B cell (primary cell): ENCODE results near the gene YY1. TPM values are rescaled to one million over a fixed set of nuclear protein-coding genes. Genes with fewer than 3 reads are reported as not detected.
"Not testable (repeated sequence)": the region's sequence is repeated elsewhere in the genome, so short reads cannot be mapped to it uniquely, and the experiment has no call there.

Source experiments
- ATAC-seq: fragments of 200-7000 bp; cut with Tn5 transposase; one replicate; pipeline ENCODE4 v1.10.0; 2021; ENCODE audit warnings: low read depth, mild to moderate bottlenecking, moderate number of reproducible peaks, moderate library complexity
- CTCF ChIA-PET: fragments of 350-600 bp; sonication (Branson Sonifier 250); formaldehyde crosslinking; loops from one replicate; lab custom pipeline; 2021; ENCODE audit warnings: antibody characterized with exemption, inconsistent platforms; lab: Charles Lee
- POLR2A ChIA-PET: fragments of 350-600 bp; sonication (Branson Sonifier 250); formaldehyde crosslinking; loops from one replicate; lab custom pipeline; 2021; ENCODE audit warnings: antibody characterized with exemption; lab: Charles Lee
- DNase-seq: peaks from one replicate; pipeline ENCODE4 v3.0.0; 2013
- H2AFZ ChIP-seq: 2 replicates; pipeline ENCODE4 v1.6.1; 2012; ENCODE audit warnings: mild to moderate bottlenecking, low read depth, low read length; ENCODE audit not compliant: insufficient read depth, poor library complexity, severe bottlenecking
- H3K27ac ChIP-seq, 2 donors: 1 replicate in 1 of 2; 2 replicates in 1 of 2; pipeline ENCODE4 v1.5.1; 2012 to 2013; ENCODE audit warnings: low read length in 2 of 2, mild to moderate bottlenecking in 2 of 2, moderate library complexity in 1 of 2
- H3K27me3 ChIP-seq, 4 experiments: fragments of 200-600 bp in 1 of 4; sonication (generic) in 1 of 4; replicated peaks in 1 of 4; 1 replicate in 2 of 4; 2 replicates in 2 of 4; pipeline versions ENCODE4 v1.6.1 to v1.7.0; 2013 to 2016; ENCODE audit warnings: low read length in 3 of 4, mild to moderate bottlenecking in 2 of 4, mixed read lengths in 1 of 4, moderate library complexity in 1 of 4; ENCODE audit not compliant: insufficient read depth in 4 of 4, control insufficient read depth in 3 of 4; ENCODE audit errors: control extremely low read depth in 1 of 4
- H3K36me3 ChIP-seq, 2 experiments: replicated peaks in 1 of 2; 1 replicate in 1 of 2; 2 replicates in 1 of 2; pipeline versions ENCODE4 v1.6.1 to v1.7.1; 2013; ENCODE audit warnings: low read length in 1 of 2; ENCODE audit not compliant: insufficient read depth in 2 of 2, control insufficient read depth in 1 of 2; ENCODE audit errors: control extremely low read depth in 1 of 2, extremely low read depth in 1 of 2
- H3K4me1 ChIP-seq, 2 donors: fragments of 200-600 bp in 1 of 2; sonication (generic) in 1 of 2; 1 replicate in 1 of 2; 2 replicates in 1 of 2; pipeline versions ENCODE4 v1.5.1 to v1.6.1; 2013 to 2017; ENCODE audit warnings: low read length in 2 of 2; ENCODE audit not compliant: control insufficient read depth in 2 of 2, insufficient read depth in 2 of 2
- H3K4me2 ChIP-seq: replicated peaks from 2 replicates; pipeline ENCODE3; 2012; ENCODE audit warnings: mild to moderate bottlenecking, low read depth, low read length; ENCODE audit not compliant: poor library complexity, severe bottlenecking
- H3K4me3 ChIP-seq, 5 experiments: fragments of 200-600 bp in 1 of 5; sonication (generic) in 1 of 5; 1 replicate in 3 of 5; 2 replicates in 2 of 5; pipeline versions ENCODE4 v1.5.1 to v1.7.0; 2011 to 2016; ENCODE audit warnings: low read length in 4 of 5, mild to moderate bottlenecking in 4 of 5, low read depth in 2 of 5, control low read depth in 1 of 5, moderate library complexity in 1 of 5; ENCODE audit not compliant: insufficient read depth in 1 of 5; ENCODE audit errors: control extremely low read depth in 1 of 5, extremely low read depth in 1 of 5
- H3K79me2 ChIP-seq: fragments of 200-600 bp; sonication (generic); one replicate; pipeline ENCODE4 v1.6.0; 2016; ENCODE audit warnings: low read length; ENCODE audit not compliant: control insufficient read depth, insufficient read depth
- H3K9ac ChIP-seq: fragments of 200-600 bp; sonication (generic); 2 replicates; pipeline ENCODE4 v1.6.1; 2017; ENCODE audit warnings: mild to moderate bottlenecking, low read length, moderate library complexity
- H3K9me3 ChIP-seq, 3 donors: one replicate each; pipeline versions ENCODE4 v1.6.1 to v1.7.1; 2013; ENCODE audit warnings: low read length in 2 of 3; ENCODE audit not compliant: control insufficient read depth in 2 of 3, insufficient read depth in 1 of 3; ENCODE audit errors: control extremely low read depth in 1 of 3
- H4K20me1 ChIP-seq: 2 replicates; pipeline ENCODE4 v1.6.0; 2012; ENCODE audit warnings: mild to moderate bottlenecking, low read length; ENCODE audit not compliant: insufficient read depth, control insufficient read depth, poor library complexity, severe bottlenecking
- H3K27ac Mint-ChIP-seq: one replicate; pipeline ENCODE4 v1.8.0; 2021; ENCODE audit warnings: mixed read lengths
- H3K27me3 Mint-ChIP-seq: one replicate; pipeline ENCODE4 v1.8.0; 2021; ENCODE audit warnings: mixed read lengths
- H3K4me1 Mint-ChIP-seq: one replicate; pipeline ENCODE4 v1.8.0; 2021; ENCODE audit warnings: mixed read lengths
- H3K4me3 Mint-ChIP-seq: one replicate; pipeline ENCODE4 v1.8.0; 2021; ENCODE audit warnings: mixed read lengths
- H3K9me3 Mint-ChIP-seq: one replicate; pipeline ENCODE4 v1.8.0; 2022; ENCODE audit warnings: mixed read lengths; ENCODE audit not compliant: insufficient read depth
- EZH2 ChIP-seq: IDR thresholded peaks from 2 replicates; pipeline ENCODE4 v1.6.1; 2012; ENCODE audit warnings: borderline replicate concordance, low read depth, mild to moderate bottlenecking, moderate library complexity, low read length; ENCODE audit not compliant: insufficient read depth, poor library complexity, severe bottlenecking
- WGBS: methylation state at CpG from one replicate; pipeline ENCODE4 v1.1.5; 2013; ENCODE audit warnings: missing lambda C conversion rate; ENCODE audit not compliant: insufficient coverage; 5-methylcytosine and 5-hydroxymethylcytosine counted together
- intact Hi-C: fragments of 100-400 bp; cut with micrococcal nuclease; formaldehyde crosslinking; loops from one replicate; pipeline ENCODE4 v1.10.0; 2022
- polyA plus RNA-seq: library from polyadenylated mRNA; depleted of rRNA; stranded (reverse); fragments of >200 nt; gene quantifications from 2 replicates; pipeline ENCODE4 v1.2.3, GENCODE V29; 2012
- total RNA-seq, 2 donors: library from RNA; stranded (reverse); fragments of 120-200 nt in 1 of 2; gene quantifications; 1 replicate in 1 of 2; 2 replicates in 1 of 2; pipeline versions ENCODE4 v1.2.3 to v1.2.4, GENCODE V29; 2013 to 2022
- TF ChIP-seq, protein P1 (sequence below): fragments of 200-600 bp; IDR thresholded peaks from one replicate; pipeline ENCODE4 v1.8.0; 2022; ENCODE audit warnings: antibody characterized with exemption, mild to moderate bottlenecking

Gene YY1
- total and polyA plus RNA-seq, 2 donors (not counting 1 experiment from before 2014, with no cell fraction given) = 24.0 to 91.4 TPM

- Histone ChIP-seq H3K27ac (no peak overlapping the region), H3K9me3 (no peaks in the 10 kb centered on the region), H2AFZ (no peak overlapping the region), H3K79me2 (peaks cover 11% of the 10 kb centered on the region), H3K4me2 (peak overlapping the region; percentile 95), H3K9ac (no peak overlapping the region), H3K4me1 (peaks cover 33 to 45% of the 10 kb centered on the region in 2 donors), H3K27me3 (peaks cover 0 to 3% (median 0%) of the 10 kb centered on the region in 4 experiments), H3K4me3 (no peak overlapping the region), H4K20me1 (no peaks in the 10 kb centered on the region), H3K36me3 (no peaks in the 10 kb centered on the region)
- no peaks in the 10 kb centered on the region for H3K9me3 Mint-ChIP-seq
- WGBS = 100% methylated on average over 4 of the region's 5 CpGs
- H3K4me3 Mint-ChIP-seq = peak overlapping the region; percentile 88
- DNase-seq (no peak), ATAC-seq (no peak)
- no peak for TF ChIP-seq EZH2
- TF ChIP-seq, protein P1, sequence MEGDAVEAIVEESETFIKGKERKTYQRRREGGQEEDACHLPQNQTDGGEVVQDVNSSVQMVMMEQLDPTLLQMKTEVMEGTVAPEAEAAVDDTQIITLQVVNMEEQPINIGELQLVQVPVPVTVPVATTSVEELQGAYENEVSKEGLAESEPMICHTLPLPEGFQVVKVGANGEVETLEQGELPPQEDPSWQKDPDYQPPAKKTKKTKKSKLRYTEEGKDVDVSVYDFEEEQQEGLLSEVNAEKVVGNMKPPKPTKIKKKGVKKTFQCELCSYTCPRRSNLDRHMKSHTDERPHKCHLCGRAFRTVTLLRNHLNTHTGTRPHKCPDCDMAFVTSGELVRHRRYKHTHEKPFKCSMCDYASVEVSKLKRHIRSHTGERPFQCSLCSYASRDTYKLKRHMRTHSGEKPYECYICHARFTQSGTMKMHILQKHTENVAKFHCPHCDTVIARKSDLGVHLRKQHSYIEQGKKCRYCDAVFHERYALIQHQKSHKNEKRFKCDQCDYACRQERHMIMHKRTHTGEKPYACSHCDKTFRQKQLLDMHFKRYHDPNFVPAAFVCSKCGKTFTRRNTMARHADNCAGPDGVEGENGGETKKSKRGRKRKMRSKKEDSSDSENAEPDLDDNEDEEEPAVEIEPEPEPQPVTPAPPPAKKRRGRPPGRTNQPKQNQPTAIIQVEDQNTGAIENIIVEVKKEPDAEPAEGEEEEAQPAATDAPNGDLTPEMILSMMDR = no peak
- POLR2A ChIA-PET = interaction anchor here (0.6 to 1.1 kb wide), 2 partner anchors 9 to 11 kb away, joined by 3 read pairs; no protein-coding TSS in a partner anchor
- intact Hi-C loops = loop anchor here (5.0 to 10.0 kb wide), 2 partner anchors 161 to 703 kb away; partner anchors contain the start of gene CCDC85C
- CTCF ChIA-PET = interaction anchor here (0.8 to 1.5 kb wide), 5 partner anchors 8 to 70 kb away, joined by 3 to 5 read pairs (median 3); no protein-coding TSS in a partner anchor
- H3K4me1 Mint-ChIP-seq = peaks cover 31% of the 10 kb centered on the region
- peak overlapping the region; percentile 26 for H3K27ac Mint-ChIP-seq
- no peaks in the 10 kb centered on the region for H3K27me3 Mint-ChIP-seq
Measured at GRCh38 chr14:100307766-100308426, 69.0 kb downstream of the YY1 start.

DNA sequence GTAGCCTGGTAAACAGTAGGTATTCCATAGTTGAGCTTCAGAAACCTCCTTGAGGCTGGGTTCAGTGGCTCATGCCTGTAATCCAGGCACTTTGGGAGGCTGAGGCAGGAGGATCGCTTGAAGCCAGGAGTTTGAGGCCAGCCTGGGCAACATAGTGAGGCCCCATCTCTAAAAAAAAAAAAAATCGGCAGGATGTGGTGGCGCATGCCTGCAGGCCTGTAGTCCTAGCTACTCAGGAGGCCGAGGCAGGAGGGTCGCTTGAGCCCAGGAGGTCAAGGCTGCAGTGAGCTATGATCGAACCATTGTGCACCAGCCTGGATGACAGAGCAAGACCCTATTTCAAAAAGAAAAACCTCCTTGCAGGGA lies 69.5 kb downstream of the YY1 start:
- H3K4me3 ChIP-seq, H3K9me3 Mint-ChIP-seq, H3K36me3 ChIP-seq, H3K9ac ChIP-seq, H3K27me3 Mint-ChIP-seq, H3K27ac ChIP-seq, H3K27me3 ChIP-seq, H4K20me1 ChIP-seq, H3K4me2 ChIP-seq, H3K79me2 ChIP-seq, ATAC-seq, H2AFZ ChIP-seq, DNase-seq, H3K9me3 ChIP-seq: not testable (repeated sequence)
- ChIA-PET CTCF (interaction anchor here (0.8 to 1.5 kb wide), 5 partner anchors 9 to 70 kb away, joined by 3 to 5 read pairs (median 3); no protein-coding TSS in a partner anchor), POLR2A (interaction anchor here (0.6 kb wide), 1 partner anchor 8 kb away, joined by 3 read pairs; no protein-coding TSS in a partner anchor)
- H3K4me1 Mint-ChIP-seq = peaks cover 32% of the 10 kb centered on the region
- H3K4me1 ChIP-seq = peaks cover 33 to 48% of the 10 kb centered on the region in 2 donors
- peak overlapping the region; percentile 26 for H3K27ac Mint-ChIP-seq
- peak overlapping the region; percentile 88 for H3K4me3 Mint-ChIP-seq
- intact Hi-C loops = loop anchor here (5.0 to 10.0 kb wide), 2 partner anchors 161 to 704 kb away; partner anchors contain the start of gene CCDC85C
- 97% methylated on average over 5 of the region's 6 CpGs for WGBS
